Anterior cingulate cortex (tissue), 58 donors: ENCODE measurements around the gene CTBP2.

Source experiments
- DNase-seq, 58 donors: peaks; one replicate each; lab custom pipeline; 2025; lab: John Stamatoyannopoulos, UW

The CTBP2 gene

GRCh38 chr10:124935946-124936345 lies 224.4 kb downstream of the CTBP2 start:
- no peak for DNase-seq
